ENCODE results near the gene FOXK2. TPM values are rescaled to one million over a fixed set of nuclear protein-coding genes. Genes with fewer than 3 reads are reported as not detected.
"Not testable (repeated sequence)": the region's sequence is repeated elsewhere in the genome, so short reads cannot be mapped to it uniquely, and the experiment has no call there.

The FOXK2 gene
- total RNA-seq, 1 experiment from 2014 or later = 96.2 TPM

DNA sequence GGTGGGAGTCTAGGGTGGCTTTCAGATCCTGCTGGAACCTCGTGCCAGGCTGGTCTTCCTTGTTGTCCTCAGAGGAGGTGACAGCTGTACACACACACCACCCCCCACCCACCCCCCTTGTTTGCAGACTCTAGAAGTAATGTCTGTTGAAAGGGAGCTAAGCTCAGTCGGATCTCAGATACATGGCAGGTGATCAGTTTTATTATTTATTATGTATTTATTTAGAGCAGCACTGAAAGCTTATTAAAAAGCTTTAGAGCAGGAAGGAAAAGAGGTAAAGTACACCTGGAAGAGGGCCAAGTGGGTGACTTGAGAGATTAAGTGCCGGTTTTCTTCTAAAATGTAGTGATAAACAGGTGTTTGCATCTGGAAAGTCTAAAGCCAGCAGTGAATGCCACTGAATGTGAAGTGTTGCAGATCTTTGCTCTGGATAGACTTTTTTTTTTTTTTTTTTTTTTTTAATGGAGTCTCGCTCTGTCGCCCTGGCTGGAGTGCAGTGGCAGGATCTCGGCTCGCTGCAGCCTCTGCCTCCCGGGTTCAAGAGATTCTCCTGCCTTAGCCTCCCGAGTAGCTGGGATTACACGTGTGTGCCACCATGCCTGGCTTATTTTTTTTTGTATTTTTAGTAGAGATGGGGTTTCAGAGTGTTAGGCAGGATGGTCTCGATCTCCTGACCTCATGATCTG, 40.2 kb downstream of the FOXK2 start:
- DNase-seq = no peak
- CTCF ChIA-PET = no interaction called here
- TF ChIP-seq, protein P1, sequence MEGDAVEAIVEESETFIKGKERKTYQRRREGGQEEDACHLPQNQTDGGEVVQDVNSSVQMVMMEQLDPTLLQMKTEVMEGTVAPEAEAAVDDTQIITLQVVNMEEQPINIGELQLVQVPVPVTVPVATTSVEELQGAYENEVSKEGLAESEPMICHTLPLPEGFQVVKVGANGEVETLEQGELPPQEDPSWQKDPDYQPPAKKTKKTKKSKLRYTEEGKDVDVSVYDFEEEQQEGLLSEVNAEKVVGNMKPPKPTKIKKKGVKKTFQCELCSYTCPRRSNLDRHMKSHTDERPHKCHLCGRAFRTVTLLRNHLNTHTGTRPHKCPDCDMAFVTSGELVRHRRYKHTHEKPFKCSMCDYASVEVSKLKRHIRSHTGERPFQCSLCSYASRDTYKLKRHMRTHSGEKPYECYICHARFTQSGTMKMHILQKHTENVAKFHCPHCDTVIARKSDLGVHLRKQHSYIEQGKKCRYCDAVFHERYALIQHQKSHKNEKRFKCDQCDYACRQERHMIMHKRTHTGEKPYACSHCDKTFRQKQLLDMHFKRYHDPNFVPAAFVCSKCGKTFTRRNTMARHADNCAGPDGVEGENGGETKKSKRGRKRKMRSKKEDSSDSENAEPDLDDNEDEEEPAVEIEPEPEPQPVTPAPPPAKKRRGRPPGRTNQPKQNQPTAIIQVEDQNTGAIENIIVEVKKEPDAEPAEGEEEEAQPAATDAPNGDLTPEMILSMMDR (IDR thresholded peaks at IDR 0.05; ENCODE audit: unreplicated experiment) = no peak
- no peak overlapping the region for H3K27ac Mint-ChIP-seq (ENCODE audit: unreplicated experiment)
- H3K4me1 Mint-ChIP-seq (ENCODE audit: low read depth, unreplicated experiment) = peaks cover 15% of the 10 kb centered on the region
- intact Hi-C loops (cut with micrococcal nuclease; ENCODE audit: unreplicated experiment) = no loop called here
- no peaks in the 10 kb centered on the region for H3K9me3 Mint-ChIP-seq (ENCODE audit: low read depth, unreplicated experiment)
- H3K27me3 Mint-ChIP-seq (ENCODE audit: unreplicated experiment) = no peaks in the 10 kb centered on the region
- no TSS peak for BruUV-seq (replicated peaks)
- H3K4me3 Mint-ChIP-seq (ENCODE audit: low read depth, unreplicated experiment) = no peak overlapping the region
- H3K36me3 Mint-ChIP-seq (ENCODE audit: insufficient read depth, unreplicated experiment) = peaks cover 13% of the 10 kb centered on the region

DNA sequence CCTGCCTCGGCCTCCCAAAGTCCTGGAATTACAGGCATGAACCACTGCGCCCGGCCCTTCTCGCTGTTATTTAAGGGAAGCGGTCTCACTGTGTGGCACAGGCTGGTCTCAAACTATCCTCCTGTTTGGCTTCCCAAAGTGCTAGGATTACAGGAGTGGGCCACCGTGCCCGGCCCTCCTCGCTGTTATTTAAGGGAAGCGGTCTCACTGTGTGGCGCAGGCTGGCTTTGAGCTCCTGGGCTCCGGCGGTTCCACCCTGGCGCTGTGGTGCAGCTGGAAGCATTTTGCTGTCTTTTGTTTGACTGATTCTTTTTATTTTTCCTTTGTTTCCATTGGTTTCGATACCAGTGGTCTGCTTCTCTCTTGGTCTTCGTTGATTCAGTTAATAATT, 40.7 kb downstream of the FOXK2 start:
- TF ChIP-seq, protein P1 (IDR thresholded peaks at IDR 0.05; ENCODE audit: unreplicated experiment) = no peak
- Mint-ChIP-seq H3K4me1 (ENCODE audit: low read depth, unreplicated experiment) (peaks cover 15% of the 10 kb centered on the region), H3K27ac (ENCODE audit: unreplicated experiment) (no peak overlapping the region), H3K9me3 (ENCODE audit: low read depth, unreplicated experiment) (no peaks in the 10 kb centered on the region), H3K36me3 (ENCODE audit: insufficient read depth, unreplicated experiment) (peaks cover 16% of the 10 kb centered on the region), H3K4me3 (ENCODE audit: low read depth, unreplicated experiment) (no peak overlapping the region), H3K27me3 (ENCODE audit: unreplicated experiment) (no peaks in the 10 kb centered on the region)
- CTCF ChIA-PET = no interaction called here
- intact Hi-C loops (cut with micrococcal nuclease; ENCODE audit: unreplicated experiment) = no loop called here
- no peak for DNase-seq
- BruUV-seq (replicated peaks) = no TSS peak

DNA sequence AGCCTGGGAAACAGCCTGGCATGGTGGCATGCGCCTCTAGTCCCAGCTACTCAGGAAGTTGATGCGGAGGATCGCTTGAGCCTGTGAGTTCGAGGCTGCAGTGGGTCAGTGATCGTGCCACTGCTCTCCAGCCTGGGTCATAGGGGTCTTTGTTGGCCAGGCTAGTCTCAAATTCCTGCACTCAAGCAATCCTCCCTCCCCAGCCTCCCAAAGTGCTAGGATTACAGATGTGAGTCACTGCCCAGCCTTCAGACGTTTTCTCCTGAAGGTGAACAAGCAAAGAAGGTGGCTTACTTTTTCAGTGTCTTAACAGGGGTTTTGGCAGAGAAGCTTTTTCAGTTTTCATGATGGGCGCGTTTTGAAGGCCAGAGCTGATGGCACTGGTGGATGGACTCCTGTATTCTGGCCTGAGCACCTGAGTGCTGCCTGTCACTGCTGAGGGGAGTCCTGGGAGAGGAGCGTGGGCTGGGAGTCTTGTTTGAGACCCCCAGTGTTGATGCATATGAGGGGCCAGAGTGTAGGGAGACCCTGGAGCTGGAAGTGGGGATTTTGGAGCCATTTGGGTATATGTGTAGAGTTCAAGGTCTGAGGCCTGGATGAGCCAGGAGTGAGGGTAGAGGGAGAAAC, 41.4 kb downstream of the FOXK2 start:
- Mint-ChIP-seq H3K9me3 (ENCODE audit: low read depth, unreplicated experiment) (no peaks in the 10 kb centered on the region), H3K4me3 (ENCODE audit: low read depth, unreplicated experiment) (no peak overlapping the region), H3K27ac (ENCODE audit: unreplicated experiment) (no peak overlapping the region), H3K4me1 (ENCODE audit: low read depth, unreplicated experiment) (peaks cover 15% of the 10 kb centered on the region), H3K27me3 (ENCODE audit: unreplicated experiment) (no peaks in the 10 kb centered on the region), H3K36me3 (ENCODE audit: insufficient read depth, unreplicated experiment) (peaks cover 19% of the 10 kb centered on the region)
- DNase-seq = no peak
- intact Hi-C loops (cut with micrococcal nuclease; ENCODE audit: unreplicated experiment) = no loop called here
- CTCF ChIA-PET = no interaction called here
- TF ChIP-seq, protein P1 (IDR thresholded peaks at IDR 0.05; ENCODE audit: unreplicated experiment) = no peak
- no TSS peak for BruUV-seq (replicated peaks)

DNA sequence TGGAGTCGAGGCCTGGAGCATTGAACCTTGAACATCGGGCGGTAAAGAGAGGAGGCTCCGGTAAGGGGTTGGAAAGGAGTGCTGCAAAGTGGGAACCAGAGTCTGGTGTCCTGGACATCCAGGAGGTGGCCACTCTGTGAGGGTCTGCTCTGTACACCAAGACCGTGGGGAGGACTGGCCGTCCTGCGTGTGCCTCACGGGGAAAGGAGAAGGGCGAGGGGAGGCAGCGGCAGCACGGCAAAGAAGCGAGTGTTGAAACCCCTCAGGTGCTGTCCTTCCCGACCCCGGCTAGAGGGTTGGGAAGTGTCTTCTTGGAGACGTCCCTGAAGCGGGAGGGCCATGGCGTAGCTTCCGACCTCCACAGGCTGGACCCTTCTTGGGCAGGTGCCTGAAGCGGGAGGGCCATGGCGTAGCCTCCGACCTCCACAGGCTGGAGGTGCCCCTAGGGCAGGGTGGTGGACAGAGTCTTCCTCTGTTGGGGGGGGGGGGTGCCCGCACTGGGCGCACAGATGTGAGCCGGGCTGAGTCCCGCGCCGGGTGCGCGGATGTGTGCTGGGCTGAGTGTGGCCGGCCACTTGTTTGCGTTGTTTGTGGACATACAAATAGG, 42.0 kb downstream of the FOXK2 start:
- CTCF ChIA-PET = no interaction called here
- H3K27me3 Mint-ChIP-seq (ENCODE audit: unreplicated experiment) = no peaks in the 10 kb centered on the region
- no peak overlapping the region for H3K4me3 Mint-ChIP-seq (ENCODE audit: low read depth, unreplicated experiment)
- DNase-seq = no peak
- H3K9me3 Mint-ChIP-seq (ENCODE audit: low read depth, unreplicated experiment) = no peaks in the 10 kb centered on the region
- H3K4me1 Mint-ChIP-seq (ENCODE audit: low read depth, unreplicated experiment) = peaks cover 15% of the 10 kb centered on the region
- intact Hi-C loops (cut with micrococcal nuclease; ENCODE audit: unreplicated experiment) = no loop called here
- no TSS peak for BruUV-seq (replicated peaks)
- H3K36me3 Mint-ChIP-seq (ENCODE audit: insufficient read depth, unreplicated experiment) = peaks cover 21% of the 10 kb centered on the region
- H3K27ac Mint-ChIP-seq (ENCODE audit: unreplicated experiment) = no peak overlapping the region
- TF ChIP-seq, protein P1 (IDR thresholded peaks at IDR 0.05; ENCODE audit: unreplicated experiment) = no peak

DNA sequence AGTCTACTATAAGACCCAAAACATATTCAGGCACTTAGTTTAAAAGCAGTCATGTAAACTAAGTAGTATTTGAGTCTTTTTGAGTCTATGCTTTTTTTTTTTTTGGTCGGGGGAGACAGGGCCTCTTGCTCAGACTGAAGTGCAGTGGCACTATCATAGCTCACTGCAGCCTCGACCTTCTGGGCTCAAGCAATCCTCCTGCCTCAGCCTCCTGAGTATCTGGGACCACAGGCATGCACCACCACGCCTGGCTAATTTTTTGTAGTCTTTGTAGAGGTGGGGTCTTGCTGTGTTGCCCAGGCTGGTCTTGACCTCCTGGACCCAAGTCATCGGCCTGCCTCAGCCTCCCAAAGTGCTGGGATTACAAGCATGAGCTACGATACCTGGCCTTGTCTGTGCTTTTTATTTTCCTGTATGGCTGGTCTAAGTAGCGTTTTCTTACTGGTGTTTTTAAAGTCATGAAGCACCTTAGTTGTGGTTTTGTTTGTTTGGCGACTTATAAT, 43.2 kb downstream of the FOXK2 start:
- H3K4me3 Mint-ChIP-seq (ENCODE audit: low read depth, unreplicated experiment); CTCF ChIA-PET; H3K9me3 Mint-ChIP-seq (ENCODE audit: low read depth, unreplicated experiment); BruUV-seq (replicated peaks); H3K27me3 Mint-ChIP-seq (ENCODE audit: unreplicated experiment); H3K27ac Mint-ChIP-seq (ENCODE audit: unreplicated experiment); intact Hi-C loops (cut with micrococcal nuclease; ENCODE audit: unreplicated experiment); DNase-seq: not testable (repeated sequence)
- H3K4me1 Mint-ChIP-seq (ENCODE audit: low read depth, unreplicated experiment) = peaks cover 21% of the 10 kb centered on the region
- peaks cover 33% of the 10 kb centered on the region for H3K36me3 Mint-ChIP-seq (ENCODE audit: insufficient read depth, unreplicated experiment)
